Measurements from ENCODE around the gene TMEM25.

GRCh38 chr11:118545533-118545932 lies 14.5 kb downstream of the TMEM25 start:
- TF ChIP-seq CTCF (IDR thresholded peaks at IDR 0.05) = no peak
- TF ChIP-seq POLR2A (IDR thresholded peaks at IDR 0.05) = no peak

Data from testis (tissue), 2 donors.